Right atrium auricular region (tissue), 2 donors: ENCODE measurements around the gene MAGI2. TPM values are rescaled to one million over a fixed set of nuclear protein-coding genes. Genes with fewer than 3 reads are reported as not detected.

ENCODE experiments used
- DNase-seq: peaks from one replicate; pipeline ENCODE4 v3.0.0-alpha.2; 2019; ENCODE audit warnings: low spot score
- H3K27ac ChIP-seq, 2 donors: fragments of 200-600 bp; sonication (generic); 1 replicate in 1 of 2; 2 replicates in 1 of 2; pipeline ENCODE4 v1.5.1; 2016 to 2019
- H3K27me3 ChIP-seq, 2 donors: fragments of 200-600 bp; sonication (generic); one replicate each; pipeline versions ENCODE4 v1.5.1 to v1.6.0; 2017 to 2019
- H3K36me3 ChIP-seq: fragments of 200-600 bp; sonication (generic); one replicate; pipeline ENCODE4 v1.5.1; 2016
- H3K4me1 ChIP-seq, 2 donors: fragments of 200-600 bp; sonication (generic); one replicate each; pipeline versions ENCODE4 v1.5.1 to v1.6.0; 2017 to 2019
- H3K4me3 ChIP-seq, 2 donors: fragments of 200-600 bp; sonication (generic); 1 replicate in 1 of 2; 2 replicates in 1 of 2; pipeline ENCODE4 v1.5.1; 2017 to 2019; ENCODE audit warnings: mild to moderate bottlenecking in 1 of 2, moderate library complexity in 1 of 2
- H3K9me3 ChIP-seq, 2 donors: fragments of 200-600 bp; sonication (generic); one replicate each; pipeline ENCODE4 v1.5.1; 2019
- CTCF ChIP-seq, 2 donors: fragments of 200-600 bp; sonication (generic); IDR thresholded peaks; one replicate each; pipeline ENCODE4 v1.5.1; 2019; ENCODE audit warnings: antibody characterized with exemption in 2 of 2
- total RNA-seq, 2 donors: library from RNA; depleted of rRNA; stranded (reverse); fragments of >200 nt; gene quantifications; one replicate each; pipeline ENCODE4 v1.1.0, GENCODE V29; 2016

Gene MAGI2
- total RNA-seq, 2 donors from 2014 or later: 5.9 to 6.0 TPM

GRCh38 chr7:78501064-78501463 lies 952.4 kb downstream of the MAGI2 start:
- Histone ChIP-seq H3K4me1 (no peaks in the 10 kb centered on the region), H3K9me3 (no peaks in the 10 kb centered on the region), H3K4me3 (no peak overlapping the region), H3K27me3 (no peaks in the 10 kb centered on the region), H3K36me3 (no peaks in the 10 kb centered on the region), H3K27ac (no peak overlapping the region)
- no peak for TF ChIP-seq CTCF (IDR thresholded peaks at IDR 0.05)
- no peak for DNase-seq

GRCh38 chr7:78499971-78500370 lies 953.5 kb downstream of the MAGI2 start:
- Histone ChIP-seq H3K4me3 (no peak overlapping the region), H3K27ac (no peak overlapping the region), H3K4me1 (no peaks in the 10 kb centered on the region), H3K36me3 (no peaks in the 10 kb centered on the region), H3K9me3 (no peaks in the 10 kb centered on the region), H3K27me3 (no peaks in the 10 kb centered on the region)
- DNase-seq: no peak
- TF ChIP-seq CTCF (IDR thresholded peaks at IDR 0.05): no peak

- Histone ChIP-seq H3K27me3 (no peaks in the 10 kb centered on the region), H3K36me3 (no peaks in the 10 kb centered on the region), H3K27ac (no peak overlapping the region), H3K4me1 (no peaks in the 10 kb centered on the region), H3K9me3 (no peaks in the 10 kb centered on the region), H3K4me3 (no peak overlapping the region)
- DNase-seq: no peak
- TF ChIP-seq CTCF (IDR thresholded peaks at IDR 0.05): no peak
Measured at GRCh38 chr7:78499283-78499682, 954.2 kb downstream of the MAGI2 start.

GRCh38 chr7:78497728-78498427 lies 955.6 kb downstream of the MAGI2 start:
- TF ChIP-seq CTCF (IDR thresholded peaks at IDR 0.05): no peak
- Histone ChIP-seq H3K36me3 (no peaks in the 10 kb centered on the region), H3K27ac (no peak overlapping the region), H3K4me1 (no peaks in the 10 kb centered on the region), H3K4me3 (no peak overlapping the region), H3K27me3 (no peaks in the 10 kb centered on the region), H3K9me3 (no peaks in the 10 kb centered on the region)
- no peak for DNase-seq

- no peaks in the 10 kb centered on the region for H3K9me3 ChIP-seq
- no peaks in the 10 kb centered on the region for H3K27me3 ChIP-seq
- H3K27ac ChIP-seq: no peak overlapping the region
- no peak for TF ChIP-seq CTCF (IDR thresholded peaks at IDR 0.05)
- no peak overlapping the region for H3K4me3 ChIP-seq
- H3K4me1 ChIP-seq: no peaks in the 10 kb centered on the region
- no peak for DNase-seq
- H3K36me3 ChIP-seq: no peaks in the 10 kb centered on the region
Measured at GRCh38 chr7:78496096-78496630, 957.3 kb downstream of the MAGI2 start.

- H3K4me3 ChIP-seq: no peak overlapping the region
- no peak overlapping the region for H3K27ac ChIP-seq
- no peak for DNase-seq
- TF ChIP-seq CTCF (IDR thresholded peaks at IDR 0.05): no peak
- no peaks in the 10 kb centered on the region for H3K36me3 ChIP-seq
- H3K27me3 ChIP-seq: no peaks in the 10 kb centered on the region
- peaks cover 0 to 8% of the 10 kb centered on the region in 2 donors for H3K4me1 ChIP-seq
- no peaks in the 10 kb centered on the region for H3K9me3 ChIP-seq
Measured at GRCh38 chr7:78493401-78493800, 960.1 kb downstream of the MAGI2 start.
